GM19467 (cell line): ENCODE data around the gene ZNF264.
"Not testable (repeated sequence)": the region's sequence is repeated elsewhere in the genome, so short reads cannot be mapped to it uniquely, and the experiment has no call there.

Source experiments
- ATAC-seq: cut with Tn5 transposase; IDR thresholded peaks from one replicate; pipeline ENCODE4 v1.9.1; 2021; ENCODE audit warnings: mild to moderate bottlenecking, moderate library complexity; ENCODE audit not compliant: unreplicated experiment

The ZNF264 gene

GRCh38 chr19:57191141-57192076, at the start of gene ZNF264:
Gene ZNF264, plus strand, starts transcription at chr19:57191500. Its CDS starts 414 bp downstream, at chr19:57191914.
- peak; percentile 97 for ATAC-seq

- no peak for ATAC-seq
Measured at GRCh38 chr19:57141699-57142098, 49.6 kb upstream of the ZNF264 start.

- ATAC-seq, result no peak
Measured at GRCh38 chr19:57152921-57153320, 38.4 kb upstream of the ZNF264 start.

GRCh38 chr19:57161985-57162539, 29.2 kb upstream of the ZNF264 start:
- ATAC-seq, result no peak

GRCh38 chr19:57165846-57166245, 25.5 kb upstream of the ZNF264 start:
- no peak for ATAC-seq

- no peak for ATAC-seq
Measured at GRCh38 chr19:57167385-57167784, 23.9 kb upstream of the ZNF264 start, which contains the start of gene DUXA. Gene DUXA, minus strand, starts transcription at chr19:57167485. Its CDS starts 42 bp downstream, at chr19:57167443.

- no peak for ATAC-seq
Measured at GRCh38 chr19:57171551-57172081, 19.7 kb upstream of the ZNF264 start.

GRCh38 chr19:57190301-57190700, 999 bp upstream of the ZNF264 start:
- no peak for ATAC-seq

- no peak for ATAC-seq
Measured at GRCh38 chr19:57192077-57192420, 749 bp downstream of the ZNF264 start.

- ATAC-seq, result no peak
Measured at GRCh38 chr19:57192993-57193392, 1.7 kb downstream of the ZNF264 start.

GRCh38 chr19:57197874-57198273, 6.6 kb downstream of the ZNF264 start:
- ATAC-seq, result not testable (repeated sequence)

- ATAC-seq, result no peak
Measured at GRCh38 chr19:57202160-57202559, 10.9 kb downstream of the ZNF264 start.

- no peak for ATAC-seq
Measured at GRCh38 chr19:57210381-57210780, 19.1 kb downstream of the ZNF264 start.

GRCh38 chr19:57212109-57212508, 20.8 kb downstream of the ZNF264 start:
- ATAC-seq, result no peak

- no peak for ATAC-seq
Measured at GRCh38 chr19:57227502-57227901, 36.2 kb downstream of the ZNF264 start.

- no peak for ATAC-seq
Measured at GRCh38 chr19:57231686-57232085, 40.4 kb downstream of the ZNF264 start.

GRCh38 chr19:57233207-57233606, 41.9 kb downstream of the ZNF264 start:
- no peak for ATAC-seq

GRCh38 chr19:57239982-57240310, 48.6 kb downstream of the ZNF264 start:
- no peak for ATAC-seq

- peak; percentile 96 for ATAC-seq
Measured at GRCh38 chr19:57240311-57241090, 49.2 kb downstream of the ZNF264 start, which contains the start of gene ZNF805. Gene ZNF805, plus strand, starts transcription at chr19:57240632. Its CDS starts 260 bp downstream, at chr19:57240892.

- no peak for ATAC-seq
Measured at GRCh38 chr19:57241176-57241575, 49.9 kb downstream of the ZNF264 start.

GRCh38 chr19:57242821-57243220, 51.5 kb downstream of the ZNF264 start:
- no peak for ATAC-seq
